Activated CD8-positive, alpha-beta T cell treated with anti-CD3 and anti-CD28 coated beads, Interleukin-2, amount 10 ng/mL, durations not matched to agents 7 days and 5 days (primary cell): ENCODE measurements around the gene PROZ. TPM values are rescaled to one million over a fixed set of nuclear protein-coding genes. Genes with fewer than 3 reads are reported as not detected.
A peak's percentile ranks its signal among the peaks of the same experiment; 100 is the strongest.

Experiments used
- ATAC-seq: fragments of 150-1000 bp; cut with Tn5 transposase; one replicate; pipeline ENCODE4 v1.10.0; 2021; ENCODE audit warnings: moderate library complexity
- CTCF ChIA-PET: fragments of 350-600 bp; sonication (Branson Sonifier 250); formaldehyde crosslinking; loops from one replicate; lab custom pipeline; 2021; ENCODE audit warnings: antibody characterized with exemption; lab: Charles Lee
- POLR2A ChIA-PET: fragments of 350-600 bp; sonication (Branson Sonifier 250); formaldehyde crosslinking; loops from one replicate; lab custom pipeline; 2021; ENCODE audit warnings: antibody characterized with exemption; lab: Charles Lee
- DNase-seq: peaks from one replicate; pipeline ENCODE4 v3.0.0-alpha.2; 2020
- H3K27ac Mint-ChIP-seq: one replicate; pipeline ENCODE4 v1.8.0; 2021; ENCODE audit warnings: mild to moderate bottlenecking, mixed read lengths
- H3K27me3 Mint-ChIP-seq: one replicate; pipeline ENCODE4 v1.8.0; 2021; ENCODE audit warnings: low read depth, mixed read lengths
- H3K36me3 Mint-ChIP-seq: one replicate; pipeline ENCODE4 v1.8.0; 2021; ENCODE audit warnings: low read depth, mixed read lengths
- H3K4me1 Mint-ChIP-seq: one replicate; pipeline ENCODE4 v1.8.0; 2021; ENCODE audit warnings: low read depth, mixed read lengths
- H3K4me3 Mint-ChIP-seq: one replicate; pipeline ENCODE4 v1.8.0; 2021; ENCODE audit warnings: mild to moderate bottlenecking, mixed read lengths
- H3K9me3 Mint-ChIP-seq: one replicate; pipeline ENCODE4 v1.8.0; 2022; ENCODE audit warnings: mixed read lengths; ENCODE audit not compliant: insufficient read depth
- total RNA-seq, 2 experiments: library from RNA; stranded (reverse); gene quantifications; one replicate each; pipeline ENCODE4 v1.2.3, GENCODE V29; 2021

Gene PROZ
- total RNA-seq, 2 experiments from 2014 or later = not detected

- Mint-ChIP-seq H3K27me3 (no peaks in the 10 kb centered on the region), H3K36me3 (peaks cover 55% of the 10 kb centered on the region), H3K27ac (no peak overlapping the region), H3K4me3 (no peak overlapping the region), H3K9me3 (no peaks in the 10 kb centered on the region), H3K4me1 (no peaks in the 10 kb centered on the region)
- ATAC-seq (no peak), DNase-seq (no peak)
- CTCF ChIA-PET = no interaction called here
- POLR2A ChIA-PET = no interaction called here
Measured at GRCh38 chr13:113195360-113195759, 36.9 kb downstream of the PROZ start.

- ChIA-PET POLR2A (interaction anchor here (1.6 kb wide), 1 partner anchor 13 kb away, joined by 5 read pairs; the partner anchor contains the start of gene CUL4A), CTCF (interaction anchor here (2.0 kb wide), 1 partner anchor 10 kb away, joined by 8 read pairs; the partner anchor contains the start of gene PCID2)
- H3K4me3 Mint-ChIP-seq = no peak overlapping the region
- no peak overlapping the region for H3K27ac Mint-ChIP-seq
- no peak for DNase-seq
- peaks cover 50% of the 10 kb centered on the region for H3K36me3 Mint-ChIP-seq
- no peaks in the 10 kb centered on the region for H3K9me3 Mint-ChIP-seq
- ATAC-seq = no peak
- no peaks in the 10 kb centered on the region for H3K27me3 Mint-ChIP-seq
- H3K4me1 Mint-ChIP-seq = peaks cover 3% of the 10 kb centered on the region
Measured at GRCh38 chr13:113196970-113197737, 38.7 kb downstream of the PROZ start.

GRCh38 chr13:113201815-113202214 lies 43.4 kb downstream of the PROZ start:
- Mint-ChIP-seq H3K27ac (no peak overlapping the region), H3K36me3 (peaks cover 44% of the 10 kb centered on the region), H3K4me3 (no peak overlapping the region), H3K9me3 (no peaks in the 10 kb centered on the region), H3K4me1 (peaks cover 31% of the 10 kb centered on the region), H3K27me3 (no peaks in the 10 kb centered on the region)
- ATAC-seq (no peak), DNase-seq (no peak)
- CTCF ChIA-PET = no interaction called here
- POLR2A ChIA-PET = interaction anchor here (0.7 kb wide), 1 partner anchor 670 kb away, joined by 3 read pairs; no protein-coding TSS in a partner anchor

- H3K36me3 Mint-ChIP-seq = peaks cover 38% of the 10 kb centered on the region
- no peak for ATAC-seq
- POLR2A ChIA-PET = no interaction called here
- CTCF ChIA-PET = no interaction called here
- H3K4me1 Mint-ChIP-seq = peaks cover 40% of the 10 kb centered on the region
- no peaks in the 10 kb centered on the region for H3K27me3 Mint-ChIP-seq
- DNase-seq = no peak
- H3K27ac Mint-ChIP-seq = no peak overlapping the region
- H3K9me3 Mint-ChIP-seq = no peaks in the 10 kb centered on the region
- no peak overlapping the region for H3K4me3 Mint-ChIP-seq
Measured at GRCh38 chr13:113202912-113203311, 44.5 kb downstream of the PROZ start.

- H3K4me1 Mint-ChIP-seq = peaks cover 40% of the 10 kb centered on the region
- H3K27ac Mint-ChIP-seq = peak overlapping the region; percentile 30
- CTCF ChIA-PET = no interaction called here
Measured at GRCh38 chr13:113203507-113204377, 45.3 kb downstream of the PROZ start.

GRCh38 chr13:113204378-113204734 lies 45.9 kb downstream of the PROZ start:
- Mint-ChIP-seq H3K9me3 (no peaks in the 10 kb centered on the region), H3K27ac (no peak overlapping the region), H3K4me3 (no peak overlapping the region), H3K36me3 (peaks cover 29% of the 10 kb centered on the region), H3K4me1 (peaks cover 40% of the 10 kb centered on the region), H3K27me3 (no peaks in the 10 kb centered on the region)
- ATAC-seq (no peak), DNase-seq (no peak)
- POLR2A ChIA-PET = no interaction called here
- CTCF ChIA-PET = no interaction called here

More at GRCh38 chr13:113203507-113204377, 45.3 kb downstream of the PROZ start:
- Mint-ChIP-seq H3K4me3 (no peak overlapping the region), H3K36me3 (peaks cover 35% of the 10 kb centered on the region), H3K27me3 (no peaks in the 10 kb centered on the region), H3K9me3 (no peaks in the 10 kb centered on the region)
- POLR2A ChIA-PET = no interaction called here
- DNase-seq = no peak
- no peak for ATAC-seq

- CTCF ChIA-PET = no interaction called here
- no peak for ATAC-seq
- Mint-ChIP-seq H3K27ac (peak overlapping the region; percentile 40), H3K27me3 (no peaks in the 10 kb centered on the region), H3K9me3 (no peaks in the 10 kb centered on the region), H3K36me3 (peaks cover 23% of the 10 kb centered on the region), H3K4me1 (peaks cover 40% of the 10 kb centered on the region), H3K4me3 (no peak overlapping the region)
- DNase-seq = no peak
- POLR2A ChIA-PET = no interaction called here
Measured at GRCh38 chr13:113205428-113205931, 47.0 kb downstream of the PROZ start.

- Mint-ChIP-seq H3K4me1 (peaks cover 52% of the 10 kb centered on the region), H3K36me3 (peaks cover 35% of the 10 kb centered on the region), H3K9me3 (no peaks in the 10 kb centered on the region), H3K4me3 (peak overlapping the region; percentile 69), H3K27me3 (no peaks in the 10 kb centered on the region), H3K27ac (peak overlapping the region; percentile 90)
- DNase-seq (no peak), ATAC-seq (no peak)
- ChIA-PET POLR2A (interaction anchor here (0.6 to 0.8 kb wide), 2 partner anchors 24 to 283 kb away, joined by 3 read pairs; partner anchors contain the start of gene DCUN1D2), CTCF (interaction anchor here (1.1 to 2.5 kb wide), 2 partner anchors 10 to 17 kb away, joined by 3 to 8 read pairs; no protein-coding TSS in a partner anchor)
Measured at GRCh38 chr13:113207460-113207859, 49.0 kb downstream of the PROZ start.

GRCh38 chr13:113207890-113208420 lies 49.5 kb downstream of the PROZ start:
- POLR2A ChIA-PET = interaction anchor here (0.6 to 1.4 kb wide), 3 partner anchors 20 to 283 kb away, joined by 3 read pairs; partner anchors contain the start of gene DCUN1D2
- H3K9me3 Mint-ChIP-seq = no peaks in the 10 kb centered on the region
- peak overlapping the region; percentile 69 for H3K4me3 Mint-ChIP-seq
- H3K27ac Mint-ChIP-seq = peak overlapping the region; percentile 90
- ATAC-seq = peak; percentile 24
- peaks cover 35% of the 10 kb centered on the region for H3K36me3 Mint-ChIP-seq
- peak; percentile 38 for DNase-seq
- H3K4me1 Mint-ChIP-seq = peaks cover 53% of the 10 kb centered on the region
- CTCF ChIA-PET = interaction anchor here (2.5 kb wide), 1 partner anchor 10 kb away, joined by 8 read pairs; no protein-coding TSS in a partner anchor
- H3K27me3 Mint-ChIP-seq = no peaks in the 10 kb centered on the region

GRCh38 chr13:113208421-113209335 lies 50.2 kb downstream of the PROZ start, which contains the start of gene PCID2:
PCID2 (minus strand) TSS chr13:113208669; CDS start chr13:113208634, 35 bp downstream.
- POLR2A ChIA-PET = interaction anchor here (0.7 to 2.2 kb wide), 8 partner anchors 10 to 1071 kb away, joined by 3 to 29 read pairs (median 4); partner anchors contain the start of genes LAMP1 and TFDP1
- H3K36me3 Mint-ChIP-seq = peaks cover 36% of the 10 kb centered on the region

More at GRCh38 chr13:113208421-113209335, 50.2 kb downstream of the PROZ start, which contains the start of gene PCID2:
- Mint-ChIP-seq H3K4me1 (peaks cover 60% of the 10 kb centered on the region), H3K27ac (peak within 1 kb of the TSS; percentile 90), H3K9me3 (no peaks in the 10 kb centered on the region), H3K4me3 (peak within 1 kb of the TSS; percentile 69), H3K27me3 (no peaks in the 10 kb centered on the region)
- peak; percentile 76 for ATAC-seq
- peak; percentile 90 for DNase-seq
- CTCF ChIA-PET = interaction anchor here (2.5 kb wide), 1 partner anchor 11 kb away, joined by 8 read pairs; no protein-coding TSS in a partner anchor
